HCT116 (cell line): Measurements from ENCODE around the gene UVRAG. TPM values are rescaled to one million over a fixed set of nuclear protein-coding genes. Genes with fewer than 3 reads are reported as not detected.

ENCODE experiments used
- ATAC-seq: fragments of 200-7000 bp; cut with Tn5 transposase; 2 replicates; pipeline ENCODE4 v1.9.1; 2020; ENCODE audit warnings: mild to moderate bottlenecking, moderate library complexity
- BruUV-seq: library from RNA; stranded (reverse); fragments of 400-500 nt; replicated peaks from 2 replicates; lab custom pipeline; 2021; lab: Mats Ljungman, UMichigan
- CTCF ChIA-PET: fragments of 300-600 bp; sonication (Branson Sonifier 250); formaldehyde crosslinking; loops from one replicate; lab custom pipeline; 2021; ENCODE audit warnings: antibody characterized with exemption; lab: Charles Lee
- POLR2A ChIA-PET: fragments of 300-600, 350-600 bp; sonication (Branson Sonifier 250); formaldehyde crosslinking; loops from one replicate; lab custom pipeline; 2021; ENCODE audit warnings: antibody characterized with exemption; lab: Charles Lee
- RAD21 ChIA-PET, 2 experiments: fragments of 300-600 bp; sonication (Branson Sonifier 250); formaldehyde crosslinking; loops; one replicate each; lab custom pipeline; 2023; ENCODE audit warnings: low total read pairs in 2 of 2; ENCODE audit not compliant: uncharacterized antibody in 2 of 2, unreplicated experiment in 2 of 2, low non-redundant PET in 1 of 2; lab: Charles Lee
- DNase-seq: peaks from one replicate; pipeline ENCODE4 v3.0.0-alpha.2; 2010; ENCODE audit warnings: low read depth, low spot score
- H2AFZ ChIP-seq: fragments of 200-600 bp; shearing (Covaris generic), sonication (generic); 2 replicates; pipeline ENCODE4 v1.6.1; 2017; ENCODE audit warnings: low read depth, mixed run types, mixed read lengths, antibody characterized with exemption, low read length; ENCODE audit not compliant: poor library complexity, severe bottlenecking
- H3K27ac ChIP-seq: 2 replicates; pipeline ENCODE4 v1.5.1; 2012; ENCODE audit warnings: low read depth, low read length
- H3K27me3 ChIP-seq: fragments of 200-600 bp; sonication (generic); 2 replicates; pipeline ENCODE4 v1.6.1; 2016; ENCODE audit warnings: mixed run types, low read length, mixed read lengths; ENCODE audit not compliant: insufficient read depth
- H3K36me3 ChIP-seq, 2 experiments: fragments of 200-500 bp in 1 of 2; fragments of 200-600 bp in 1 of 2; sonication (Bioruptor generic) in 1 of 2; sonication (generic) in 1 of 2; 2 replicates each; pipeline versions ENCODE4 v1.5.1 to v1.6.1; 2014 to 2016; ENCODE audit warnings: low read length in 2 of 2, inconsistent platforms in 1 of 2, mixed read lengths in 1 of 2, mixed run types in 1 of 2; ENCODE audit not compliant: insufficient read depth in 2 of 2, control insufficient read depth in 1 of 2
- H3K4me1 ChIP-seq, 2 experiments: fragments of 200-600 bp in 1 of 2; sonication (generic) in 1 of 2; 2 replicates each; pipeline versions ENCODE4 v1.5.1 to v1.6.1; 2012 to 2017; ENCODE audit warnings: low read length in 2 of 2, inconsistent platforms in 1 of 2, mild to moderate bottlenecking in 1 of 2, mixed read lengths in 1 of 2, mixed run types in 1 of 2, moderate library complexity in 1 of 2; ENCODE audit not compliant: insufficient read depth in 2 of 2, control insufficient read depth in 1 of 2
- H3K4me2 ChIP-seq: fragments of 200-600 bp; sonication (generic); 2 replicates; pipeline ENCODE4 v1.6.1; 2017; ENCODE audit warnings: mixed run types, low read length, mixed read lengths
- H3K4me3 ChIP-seq, 2 experiments: fragments of 200-600 bp in 1 of 2; sonication (generic) in 1 of 2; replicated peaks in 1 of 2; 2 replicates each; pipeline ENCODE4 v1.5.1; 2011 to 2016; ENCODE audit warnings: low read length in 2 of 2, control low read depth in 1 of 2, low read depth in 1 of 2, mild to moderate bottlenecking in 1 of 2, mixed read lengths in 1 of 2, mixed run types in 1 of 2
- H3K79me2 ChIP-seq: fragments of 200-600 bp; sonication (generic); 2 replicates; pipeline ENCODE4 v1.6.1; 2017; ENCODE audit warnings: mild to moderate bottlenecking, mixed run types, low read length, moderate library complexity, mixed read lengths; ENCODE audit not compliant: insufficient read depth
- H3K9ac ChIP-seq: fragments of 200-600 bp; sonication (generic); 2 replicates; pipeline ENCODE4 v1.6.1; 2016; ENCODE audit warnings: low read length, mixed read lengths
- H3K9me2 ChIP-seq: fragments of 200-600 bp; sonication (generic), shearing (Covaris generic); 2 replicates; pipeline ENCODE4 v1.6.1; 2017; ENCODE audit warnings: mixed run types, mild to moderate bottlenecking, moderate library complexity; ENCODE audit not compliant: insufficient read depth
- H3K9me3 ChIP-seq, 2 experiments: fragments of 200-500 bp in 1 of 2; fragments of 200-600 bp in 1 of 2; sonication (Bioruptor generic) in 1 of 2; sonication (generic) in 1 of 2; 2 replicates each; pipeline ENCODE4 v1.6.1; 2014 to 2017; ENCODE audit warnings: low read length in 2 of 2, mixed read lengths in 2 of 2, inconsistent platforms in 1 of 2, low read depth in 1 of 2, mild to moderate bottlenecking in 1 of 2, mixed run types in 1 of 2, moderate library complexity in 1 of 2; ENCODE audit not compliant: control insufficient read depth in 1 of 2, insufficient read depth in 1 of 2
- H4K20me1 ChIP-seq: fragments of 200-600 bp; sonication (generic), shearing (Covaris generic); 2 replicates; pipeline ENCODE4 v1.6.1; 2017; ENCODE audit warnings: mixed run types, mild to moderate bottlenecking, moderate library complexity; ENCODE audit not compliant: insufficient read depth
- CBX3 ChIP-seq: IDR thresholded peaks from 2 replicates; pipeline ENCODE4 v1.6.1; 2012; ENCODE audit warnings: low read depth
- EGR1 ChIP-seq: IDR thresholded peaks from 2 replicates; pipeline ENCODE4 v1.6.1; 2012; ENCODE audit warnings: low read depth
- ELF1 ChIP-seq: IDR thresholded peaks from 2 replicates; pipeline ENCODE4 v1.6.1; 2012; ENCODE audit warnings: low read depth, borderline replicate concordance
- EZH2 ChIP-seq: fragments of 200-600 bp; sonication (generic); IDR thresholded peaks from 2 replicates; pipeline ENCODE4 v1.6.1; 2017; ENCODE audit warnings: antibody characterized with exemption, mixed run types
- FOSL1 ChIP-seq: IDR thresholded peaks from 2 replicates; pipeline ENCODE4 v1.6.1; 2012; ENCODE audit warnings: low read depth
- JUND ChIP-seq: IDR thresholded peaks from 2 replicates; pipeline ENCODE4 v1.6.1; 2012
- POLR2A ChIP-seq: IDR thresholded peaks from 2 replicates; pipeline ENCODE4 v1.7.0; 2011; ENCODE audit warnings: borderline replicate concordance; ENCODE audit not compliant: insufficient read depth, insufficient read length; ENCODE audit errors: extremely low read depth
- POLR2AphosphoS5 ChIP-seq: IDR thresholded peaks from 2 replicates; pipeline ENCODE4 v1.6.1; 2011; ENCODE audit warnings: mild to moderate bottlenecking, low read depth, low read length, moderate library complexity
- RAD21 ChIP-seq: IDR thresholded peaks from 2 replicates; pipeline ENCODE4 v1.6.1; 2012; ENCODE audit warnings: low read depth, mild to moderate bottlenecking
- SIN3A ChIP-seq: IDR thresholded peaks from 2 replicates; pipeline ENCODE4 v1.6.1; 2012; ENCODE audit warnings: low read depth
- SP1 ChIP-seq: IDR thresholded peaks from 2 replicates; pipeline ENCODE4 v1.6.1; 2012; ENCODE audit warnings: low read depth
- ZBTB33 ChIP-seq: IDR thresholded peaks from 2 replicates; pipeline ENCODE4 v1.6.1; 2011; ENCODE audit warnings: mild to moderate bottlenecking, low read length, moderate library complexity; ENCODE audit not compliant: insufficient replicate concordance; ENCODE audit errors: extremely low read depth
- intact Hi-C: fragments of 100-400 bp; cut with micrococcal nuclease; formaldehyde crosslinking; loops from 2 replicates; pipeline ENCODE4 v1.10.0; 2022
- total RNA-seq: library from RNA; stranded (reverse); gene quantifications from one replicate; pipeline ENCODE4 v1.2.1, GENCODE V29; 2021; ENCODE audit not compliant: unreplicated experiment
- TF ChIP-seq, protein P1 (sequence below), 3 experiments: fragments of 200-600 bp in 1 of 3; sonication (generic) in 1 of 3; IDR thresholded peaks in 2 of 3; conservative IDR thresholded peaks in 1 of 3; 2 replicates each; pipeline ENCODE4 v1.5.1; 2012 to 2017; ENCODE audit warnings: low read depth in 2 of 3, low read length in 2 of 3, antibody characterized with exemption in 1 of 3, borderline replicate concordance in 1 of 3, control low read depth in 1 of 3, mild to moderate bottlenecking in 1 of 3, mixed read lengths in 1 of 3, mixed run types in 1 of 3, moderate library complexity in 1 of 3; ENCODE audit not compliant: insufficient read depth in 1 of 3
- TF ChIP-seq, protein P2 (sequence below): IDR thresholded peaks from 2 replicates; pipeline ENCODE4 v1.6.1; 2012
- TF ChIP-seq, protein P3 (sequence below): IDR thresholded peaks from 2 replicates; pipeline ENCODE4 v1.6.1; 2012; ENCODE audit warnings: low read depth

UVRAG gene
- total RNA-seq, 1 experiment from 2014 or later = 12.3 TPM

- TF ChIP-seq, protein P1, sequence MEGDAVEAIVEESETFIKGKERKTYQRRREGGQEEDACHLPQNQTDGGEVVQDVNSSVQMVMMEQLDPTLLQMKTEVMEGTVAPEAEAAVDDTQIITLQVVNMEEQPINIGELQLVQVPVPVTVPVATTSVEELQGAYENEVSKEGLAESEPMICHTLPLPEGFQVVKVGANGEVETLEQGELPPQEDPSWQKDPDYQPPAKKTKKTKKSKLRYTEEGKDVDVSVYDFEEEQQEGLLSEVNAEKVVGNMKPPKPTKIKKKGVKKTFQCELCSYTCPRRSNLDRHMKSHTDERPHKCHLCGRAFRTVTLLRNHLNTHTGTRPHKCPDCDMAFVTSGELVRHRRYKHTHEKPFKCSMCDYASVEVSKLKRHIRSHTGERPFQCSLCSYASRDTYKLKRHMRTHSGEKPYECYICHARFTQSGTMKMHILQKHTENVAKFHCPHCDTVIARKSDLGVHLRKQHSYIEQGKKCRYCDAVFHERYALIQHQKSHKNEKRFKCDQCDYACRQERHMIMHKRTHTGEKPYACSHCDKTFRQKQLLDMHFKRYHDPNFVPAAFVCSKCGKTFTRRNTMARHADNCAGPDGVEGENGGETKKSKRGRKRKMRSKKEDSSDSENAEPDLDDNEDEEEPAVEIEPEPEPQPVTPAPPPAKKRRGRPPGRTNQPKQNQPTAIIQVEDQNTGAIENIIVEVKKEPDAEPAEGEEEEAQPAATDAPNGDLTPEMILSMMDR (IDR thresholded peaks at IDR 0.05 in 2 of 3, conservative IDR thresholded peaks at IDR 0.05 in 1 of 3; ENCODE audit: borderline replicate concordance in 1 of 3, insufficient read depth in 1 of 3, low read depth in 2 of 3, low read length in 2 of 3) = no peak
- no peak for TF ChIP-seq SIN3A
- TF ChIP-seq SP1 = no peak
- TF ChIP-seq RAD21 = no peak
Measured at GRCh38 chr11:75786101-75786736, 28.8 kb upstream of the UVRAG start (continued).

- Histone ChIP-seq H3K4me3 (no peak overlapping the region), H2AFZ (no peak overlapping the region), H3K27me3 (no peaks in the 10 kb centered on the region), H3K4me2 (no peak overlapping the region)
- POLR2A ChIA-PET = no interaction called here
- TF ChIP-seq EGR1 = no peak
- TF ChIP-seq SP1 = no peak
- no peak for TF ChIP-seq CBX3
- TF ChIP-seq, protein P2, sequence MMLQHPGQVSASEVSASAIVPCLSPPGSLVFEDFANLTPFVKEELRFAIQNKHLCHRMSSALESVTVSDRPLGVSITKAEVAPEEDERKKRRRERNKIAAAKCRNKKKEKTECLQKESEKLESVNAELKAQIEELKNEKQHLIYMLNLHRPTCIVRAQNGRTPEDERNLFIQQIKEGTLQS = no peak
- no peak for TF ChIP-seq FOSL1
- TF ChIP-seq POLR2A = no peak
- TF ChIP-seq POLR2AphosphoS5 = no peak
- TF ChIP-seq, protein P3, sequence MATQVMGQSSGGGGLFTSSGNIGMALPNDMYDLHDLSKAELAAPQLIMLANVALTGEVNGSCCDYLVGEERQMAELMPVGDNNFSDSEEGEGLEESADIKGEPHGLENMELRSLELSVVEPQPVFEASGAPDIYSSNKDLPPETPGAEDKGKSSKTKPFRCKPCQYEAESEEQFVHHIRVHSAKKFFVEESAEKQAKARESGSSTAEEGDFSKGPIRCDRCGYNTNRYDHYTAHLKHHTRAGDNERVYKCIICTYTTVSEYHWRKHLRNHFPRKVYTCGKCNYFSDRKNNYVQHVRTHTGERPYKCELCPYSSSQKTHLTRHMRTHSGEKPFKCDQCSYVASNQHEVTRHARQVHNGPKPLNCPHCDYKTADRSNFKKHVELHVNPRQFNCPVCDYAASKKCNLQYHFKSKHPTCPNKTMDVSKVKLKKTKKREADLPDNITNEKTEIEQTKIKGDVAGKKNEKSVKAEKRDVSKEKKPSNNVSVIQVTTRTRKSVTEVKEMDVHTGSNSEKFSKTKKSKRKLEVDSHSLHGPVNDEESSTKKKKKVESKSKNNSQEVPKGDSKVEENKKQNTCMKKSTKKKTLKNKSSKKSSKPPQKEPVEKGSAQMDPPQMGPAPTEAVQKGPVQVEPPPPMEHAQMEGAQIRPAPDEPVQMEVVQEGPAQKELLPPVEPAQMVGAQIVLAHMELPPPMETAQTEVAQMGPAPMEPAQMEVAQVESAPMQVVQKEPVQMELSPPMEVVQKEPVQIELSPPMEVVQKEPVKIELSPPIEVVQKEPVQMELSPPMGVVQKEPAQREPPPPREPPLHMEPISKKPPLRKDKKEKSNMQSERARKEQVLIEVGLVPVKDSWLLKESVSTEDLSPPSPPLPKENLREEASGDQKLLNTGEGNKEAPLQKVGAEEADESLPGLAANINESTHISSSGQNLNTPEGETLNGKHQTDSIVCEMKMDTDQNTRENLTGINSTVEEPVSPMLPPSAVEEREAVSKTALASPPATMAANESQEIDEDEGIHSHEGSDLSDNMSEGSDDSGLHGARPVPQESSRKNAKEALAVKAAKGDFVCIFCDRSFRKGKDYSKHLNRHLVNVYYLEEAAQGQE = no peak
- no peak for TF ChIP-seq ELF1
- no peak for TF ChIP-seq SIN3A
- TF ChIP-seq, protein P1 (IDR thresholded peaks at IDR 0.05 in 2 of 3, conservative IDR thresholded peaks at IDR 0.05 in 1 of 3; ENCODE audit: borderline replicate concordance in 1 of 3, insufficient read depth in 1 of 3, low read depth in 2 of 3, low read length in 2 of 3) = no peak
- no peak for TF ChIP-seq ZBTB33
- no peak for TF ChIP-seq JUND
- TF ChIP-seq EZH2 = no peak
- TF ChIP-seq, all 23 proteins: peak for 0
- H3K9ac ChIP-seq = no peak overlapping the region
- H3K9me2 ChIP-seq = no peaks in the 10 kb centered on the region
- ChIA-PET RAD21 (no interaction called here), CTCF (no interaction called here)
- no peak for DNase-seq
- no peaks in the 10 kb centered on the region for H3K79me2 ChIP-seq
- H3K4me1 ChIP-seq = no peaks in the 10 kb centered on the region
- H4K20me1 ChIP-seq = no peaks in the 10 kb centered on the region
- no TSS peak for BruUV-seq
- H3K9me3 ChIP-seq = no peaks in the 10 kb centered on the region
- ATAC-seq = no peak
- intact Hi-C loops = no loop called here
- no peaks in the 10 kb centered on the region for H3K36me3 ChIP-seq
- no peak overlapping the region for H3K27ac ChIP-seq
Measured at GRCh38 chr11:75789521-75789920, 25.5 kb upstream of the UVRAG start.
